Upper lobe of right lung (tissue), 1 donor: ENCODE results near the gene MICOS13. TPM values are rescaled to one million over a fixed set of nuclear protein-coding genes. Genes with fewer than 3 reads are reported as not detected.

Source experiments
- ATAC-seq: fragments of 200-7000 bp; cut with Tn5 transposase; one replicate; pipeline ENCODE4 v1.9.1; 2020; ENCODE audit warnings: mild to moderate bottlenecking, moderate library complexity
- DNase-seq: peaks from one replicate; pipeline ENCODE4 v3.0.0-alpha.2; 2020
- H3K27ac ChIP-seq: fragments of 200-600 bp; one replicate; pipeline ENCODE4 v1.8.0; 2022
- H3K27me3 ChIP-seq: fragments of 200-600 bp; one replicate; pipeline ENCODE4 v1.8.0; 2022; ENCODE audit warnings: mild to moderate bottlenecking
- H3K36me3 ChIP-seq: fragments of 200-600 bp; one replicate; pipeline ENCODE4 v1.8.0; 2022
- H3K4me1 ChIP-seq: fragments of 200-600 bp; one replicate; pipeline ENCODE4 v1.8.0; 2022
- H3K4me3 ChIP-seq: fragments of 200-600 bp; one replicate; pipeline ENCODE4 v1.8.0; 2022; ENCODE audit warnings: mild to moderate bottlenecking
- H3K9me3 ChIP-seq: fragments of 200-600 bp; one replicate; pipeline ENCODE4 v1.8.0; 2022
- intact Hi-C: fragments of 100-400 bp; cut with DNase I; formaldehyde crosslinking; loops from one replicate; pipeline ENCODE4 v1.11.0; 2022
- total RNA-seq: library from RNA; stranded (reverse); fragmentation: NEBNext Ultra II Directional; extraction: Animal tissue kit (Norgen Biotek cat#: 25700); gene quantifications from one replicate; pipeline ENCODE4 v1.2.1, GENCODE V29; 2021
- TF ChIP-seq, protein P1 (sequence below): fragments of 200-600 bp; IDR thresholded peaks from one replicate; pipeline ENCODE4 v1.8.0; 2022; ENCODE audit warnings: antibody characterized with exemption
- donor health status: DM: no; HTN: yes; CAD: no; lungs with severe emphysema.

Gene MICOS13
- total RNA-seq, 1 donor from 2014 or later, result 48.3 TPM

DNA sequence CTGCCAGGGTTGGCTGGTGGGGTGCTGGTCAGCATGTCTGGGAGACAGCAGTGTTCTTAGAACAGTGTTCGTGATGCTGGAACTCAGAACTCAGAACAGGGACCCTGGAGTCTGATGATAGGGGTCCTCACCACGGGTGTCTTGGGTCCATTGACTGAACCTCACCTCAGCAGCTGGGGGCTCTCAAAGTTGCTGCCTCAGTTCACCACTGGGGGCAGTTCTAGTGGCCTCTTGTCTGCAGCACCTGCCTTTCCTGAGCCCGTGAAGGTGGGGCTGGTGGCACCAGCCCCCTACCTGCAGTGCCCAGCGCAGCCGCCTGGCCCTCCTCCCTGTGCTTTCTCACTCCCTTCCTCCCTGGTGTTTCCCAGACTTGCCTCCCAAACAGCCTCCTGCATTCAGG is 29.0 kb downstream of the MICOS13 start:
- Histone ChIP-seq H3K27me3 (no peaks in the 10 kb centered on the region), H3K27ac (no peak overlapping the region), H3K4me3 (no peak overlapping the region), H3K9me3 (no peaks in the 10 kb centered on the region), H3K36me3 (peaks cover 91% of the 10 kb centered on the region), H3K4me1 (no peaks in the 10 kb centered on the region)
- TF ChIP-seq, protein P1, sequence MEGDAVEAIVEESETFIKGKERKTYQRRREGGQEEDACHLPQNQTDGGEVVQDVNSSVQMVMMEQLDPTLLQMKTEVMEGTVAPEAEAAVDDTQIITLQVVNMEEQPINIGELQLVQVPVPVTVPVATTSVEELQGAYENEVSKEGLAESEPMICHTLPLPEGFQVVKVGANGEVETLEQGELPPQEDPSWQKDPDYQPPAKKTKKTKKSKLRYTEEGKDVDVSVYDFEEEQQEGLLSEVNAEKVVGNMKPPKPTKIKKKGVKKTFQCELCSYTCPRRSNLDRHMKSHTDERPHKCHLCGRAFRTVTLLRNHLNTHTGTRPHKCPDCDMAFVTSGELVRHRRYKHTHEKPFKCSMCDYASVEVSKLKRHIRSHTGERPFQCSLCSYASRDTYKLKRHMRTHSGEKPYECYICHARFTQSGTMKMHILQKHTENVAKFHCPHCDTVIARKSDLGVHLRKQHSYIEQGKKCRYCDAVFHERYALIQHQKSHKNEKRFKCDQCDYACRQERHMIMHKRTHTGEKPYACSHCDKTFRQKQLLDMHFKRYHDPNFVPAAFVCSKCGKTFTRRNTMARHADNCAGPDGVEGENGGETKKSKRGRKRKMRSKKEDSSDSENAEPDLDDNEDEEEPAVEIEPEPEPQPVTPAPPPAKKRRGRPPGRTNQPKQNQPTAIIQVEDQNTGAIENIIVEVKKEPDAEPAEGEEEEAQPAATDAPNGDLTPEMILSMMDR, result no peak
- ATAC-seq, result no peak
- no peak for DNase-seq
- intact Hi-C loops, result no loop called here

DNA sequence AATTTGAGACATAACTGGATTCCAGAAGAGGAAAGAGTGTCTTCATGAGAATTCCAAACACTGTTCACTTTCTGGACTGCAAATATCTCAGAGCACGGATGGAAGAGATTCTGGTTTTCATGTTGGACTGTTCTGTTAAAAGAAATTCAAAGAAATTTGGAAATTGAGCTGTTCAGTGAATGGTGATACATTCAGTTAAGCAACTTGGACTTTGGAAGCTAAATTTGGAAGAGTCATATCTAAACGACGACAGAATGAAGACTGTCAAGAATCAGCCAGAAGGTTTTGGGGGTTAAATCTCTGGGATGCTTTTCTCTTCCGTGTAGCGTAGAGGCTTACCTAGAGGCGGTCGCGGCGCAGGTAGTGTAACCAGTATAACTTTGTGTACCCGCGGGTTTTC is 31.9 kb downstream of the MICOS13 start:
- intact Hi-C loops, result no loop called here
- no peak for DNase-seq
- no peaks in the 10 kb centered on the region for H3K4me1 ChIP-seq
- no peak for ATAC-seq
- no peak overlapping the region for H3K27ac ChIP-seq
- TF ChIP-seq, protein P1, result no peak
- no peak overlapping the region for H3K4me3 ChIP-seq
- no peaks in the 10 kb centered on the region for H3K27me3 ChIP-seq
- peaks cover 91% of the 10 kb centered on the region for H3K36me3 ChIP-seq
- H3K9me3 ChIP-seq, result no peaks in the 10 kb centered on the region

- Histone ChIP-seq H3K27me3 (no peaks in the 10 kb centered on the region), H3K36me3 (peaks cover 91% of the 10 kb centered on the region), H3K4me3 (no peak overlapping the region), H3K4me1 (no peaks in the 10 kb centered on the region), H3K27ac (no peak overlapping the region), H3K9me3 (no peaks in the 10 kb centered on the region)
- no peak for ATAC-seq
- intact Hi-C loops, result no loop called here
- no peak for DNase-seq
- TF ChIP-seq, protein P1, result no peak
Observed at GRCh38 chr19:5646703-5647102, 33.6 kb downstream of the MICOS13 start.

DNA sequence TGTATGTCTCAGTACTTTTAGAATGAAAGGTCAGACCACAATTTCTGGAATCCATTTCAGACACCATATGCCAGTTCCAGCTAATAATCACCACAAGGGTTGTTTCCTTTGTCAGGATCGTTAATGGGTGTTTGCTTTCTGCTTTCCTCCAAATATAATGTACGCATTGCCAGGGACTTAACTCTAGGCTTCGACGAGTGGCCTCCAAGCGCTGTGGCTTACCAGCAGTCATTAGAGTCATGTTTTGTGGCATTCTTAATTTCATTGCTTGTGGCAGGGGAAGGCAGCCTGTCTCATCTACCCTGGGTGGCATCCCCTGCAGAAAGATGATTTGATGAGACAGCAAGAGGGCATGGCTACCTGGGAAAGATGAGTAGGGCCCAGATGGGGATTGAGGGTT is 34.9 kb downstream of the MICOS13 start:
- intact Hi-C loops, result no loop called here
- Histone ChIP-seq H3K36me3 (peaks cover 86% of the 10 kb centered on the region), H3K9me3 (no peaks in the 10 kb centered on the region), H3K27me3 (no peaks in the 10 kb centered on the region), H3K4me3 (no peak overlapping the region), H3K27ac (no peak overlapping the region), H3K4me1 (no peaks in the 10 kb centered on the region)
- TF ChIP-seq, protein P1, result no peak
- no peak for ATAC-seq
- no peak for DNase-seq

DNA sequence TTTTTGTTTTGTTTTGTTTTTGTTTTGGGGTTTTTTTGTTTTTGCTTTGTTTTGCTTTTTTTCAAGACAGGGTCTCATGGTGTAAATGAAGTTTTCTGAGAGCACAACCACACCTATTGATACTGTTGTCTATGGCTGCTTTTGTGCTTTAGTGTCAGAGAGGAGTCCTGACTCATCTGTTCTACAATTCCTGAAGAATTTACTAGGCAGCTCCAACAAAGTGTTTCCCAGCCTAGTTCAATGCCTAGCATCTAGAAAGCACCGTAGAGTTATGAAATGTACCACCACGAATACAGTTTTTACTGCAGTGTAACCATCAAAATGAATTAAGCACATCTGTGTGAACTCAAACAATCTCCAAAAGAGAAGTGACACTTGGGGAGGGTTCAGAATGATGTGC is 36.3 kb downstream of the MICOS13 start:
- Histone ChIP-seq H3K9me3 (no peaks in the 10 kb centered on the region), H3K36me3 (peaks cover 77% of the 10 kb centered on the region), H3K27ac (no peak overlapping the region), H3K4me1 (no peaks in the 10 kb centered on the region), H3K4me3 (no peak overlapping the region), H3K27me3 (no peaks in the 10 kb centered on the region)
- ATAC-seq, result no peak
- DNase-seq, result no peak
- intact Hi-C loops, result no loop called here
- TF ChIP-seq, protein P1, result no peak

- Histone ChIP-seq H3K9me3 (no peaks in the 10 kb centered on the region), H3K4me1 (peaks cover 3% of the 10 kb centered on the region), H3K4me3 (no peak overlapping the region), H3K36me3 (peaks cover 70% of the 10 kb centered on the region), H3K27ac (no peak overlapping the region), H3K27me3 (no peaks in the 10 kb centered on the region)
- ATAC-seq (no peak), DNase-seq (no peak)
- intact Hi-C loops, result no loop called here
- TF ChIP-seq, protein P1, result no peak
Observed at GRCh38 chr19:5643060-5643459, 37.3 kb downstream of the MICOS13 start.
